AG04450 (cell line): ENCODE measurements around the gene AP3M1. TPM values are rescaled to one million over a fixed set of nuclear protein-coding genes. Genes with fewer than 3 reads are reported as not detected.

Experiments used
- CTCF ChIA-PET: fragments of 300-600, 350-600 bp; formaldehyde crosslinking; extraction: SDS; loops from one replicate; lab custom pipeline; 2022; ENCODE audit warnings: antibody characterized with exemption, inconsistent platforms; lab: Charles Lee
- POLR2A ChIA-PET: fragments of 350-600 bp; formaldehyde crosslinking; extraction: SDS; loops from one replicate; lab custom pipeline; 2021; ENCODE audit warnings: antibody characterized with exemption, inconsistent platforms; lab: Yijun Ruan, JAX
- DNase-seq: peaks from one replicate; pipeline ENCODE4 v3.0.0-alpha.2; 2011; ENCODE audit warnings: low read depth, low spot score
- H3K27ac ChIP-seq: one replicate; pipeline ENCODE4 v1.5.1; 2012; ENCODE audit warnings: low read depth, low read length, control low read depth
- H3K27me3 ChIP-seq: one replicate; pipeline ENCODE4 v1.6.0; 2012; ENCODE audit warnings: low read length; ENCODE audit not compliant: control insufficient read depth, insufficient read depth
- H3K4me3 ChIP-seq: 2 replicates; pipeline ENCODE4 v1.5.1; 2011; ENCODE audit warnings: mild to moderate bottlenecking, low read depth, low read length, control low read depth
- H3K9me3 ChIP-seq: 2 replicates; pipeline ENCODE4 v1.5.1; 2012; ENCODE audit warnings: low read length; ENCODE audit not compliant: control insufficient read depth, insufficient read depth
- CTCF ChIP-seq: IDR thresholded peaks from 2 replicates; pipeline ENCODE4 v1.5.1; 2011; ENCODE audit warnings: low read depth, low read length, control low read depth, inconsistent platforms
- polyA plus RNA-seq: library from polyadenylated mRNA; depleted of rRNA; stranded (reverse); fragments of >200 nt; gene quantifications from 2 replicates; pipeline ENCODE4 v1.2.3, GENCODE V29; 2011

Gene AP3M1
- polyA plus RNA-seq, 1 experiment = 70.7 TPM

GRCh38 chr10:74175510-74176379 is 25.1 kb upstream of the AP3M1 start:
- no peak for TF ChIP-seq CTCF
- no peaks in the 10 kb centered on the region for H3K27me3 ChIP-seq
- H3K27ac ChIP-seq = peak overlapping the region; percentile 83
- DNase-seq = no peak
- H3K4me3 ChIP-seq = peak overlapping the region; percentile 99
- ChIA-PET CTCF (interaction anchor here (1.2 kb wide), 1 partner anchor 26 kb away, joined by 3 read pairs; no protein-coding TSS in a partner anchor), POLR2A (interaction anchor here (0.9 to 1.2 kb wide), 5 partner anchors 15 to 56 kb away, joined by 3 to 6 read pairs (median 3); partner anchors contain the start of gene ADK)
- no peaks in the 10 kb centered on the region for H3K9me3 ChIP-seq

- H3K27ac ChIP-seq = no peak overlapping the region
- CTCF ChIA-PET = interaction anchor here (1.1 kb wide), 1 partner anchor 22 kb away, joined by 3 read pairs; no protein-coding TSS in a partner anchor
- H3K9me3 ChIP-seq = no peaks in the 10 kb centered on the region
- H3K27me3 ChIP-seq = no peaks in the 10 kb centered on the region
- POLR2A ChIA-PET = interaction anchor here (0.9 kb wide), 1 partner anchor 24 kb away, joined by 4 read pairs; the partner anchor contains the start of genes ADK and AP3M1
- DNase-seq = no peak
- TF ChIP-seq CTCF = no peak
- H3K4me3 ChIP-seq = no peak overlapping the region
Observed at GRCh38 chr10:74174521-74174920, 23.9 kb upstream of the AP3M1 start.

GRCh38 chr10:74171625-74172024 is 21.0 kb upstream of the AP3M1 start:
- Histone ChIP-seq H3K9me3 (no peaks in the 10 kb centered on the region), H3K27me3 (no peaks in the 10 kb centered on the region), H3K27ac (no peak overlapping the region), H3K4me3 (no peak overlapping the region)
- DNase-seq = no peak
- CTCF ChIA-PET = no interaction called here
- POLR2A ChIA-PET = no interaction called here
- no peak for TF ChIP-seq CTCF

- POLR2A ChIA-PET = no interaction called here
- CTCF ChIA-PET = interaction anchor here (1.3 kb wide), 2 partner anchors 17 to 67 kb away, joined by 3 read pairs; partner anchors contain the start of genes ADK and AP3M1
- Histone ChIP-seq H3K9me3 (no peaks in the 10 kb centered on the region), H3K27me3 (no peaks in the 10 kb centered on the region), H3K27ac (no peak overlapping the region), H3K4me3 (no peak overlapping the region)
- no peak for TF ChIP-seq CTCF
- DNase-seq = no peak
Observed at GRCh38 chr10:74167443-74167842, 16.8 kb upstream of the AP3M1 start.

GRCh38 chr10:74165530-74165901 is 14.9 kb upstream of the AP3M1 start:
- Histone ChIP-seq H3K9me3 (no peaks in the 10 kb centered on the region), H3K4me3 (no peak overlapping the region), H3K27me3 (no peaks in the 10 kb centered on the region), H3K27ac (no peak overlapping the region)
- TF ChIP-seq CTCF = no peak
- no peak for DNase-seq
- ChIA-PET POLR2A (no interaction called here), CTCF (interaction anchor here (1.1 to 1.2 kb wide), 2 partner anchors 17 to 69 kb away, joined by 3 to 5 read pairs; no protein-coding TSS in a partner anchor)
